Medulla oblongata (tissue), 1 donor: Measurements from ENCODE around the gene ABHD3.
A peak's percentile ranks its signal among the peaks of the same experiment; 100 is the strongest.
"Not testable (repeated sequence)": the region's sequence is repeated elsewhere in the genome, so short reads cannot be mapped to it uniquely, and the experiment has no call there.

Experiments
- DNase-seq: peaks from one replicate; pipeline ENCODE4 v3.0.0-alpha.2; 2015; ENCODE audit errors: extremely low spot score

ABHD3 gene

DNA sequence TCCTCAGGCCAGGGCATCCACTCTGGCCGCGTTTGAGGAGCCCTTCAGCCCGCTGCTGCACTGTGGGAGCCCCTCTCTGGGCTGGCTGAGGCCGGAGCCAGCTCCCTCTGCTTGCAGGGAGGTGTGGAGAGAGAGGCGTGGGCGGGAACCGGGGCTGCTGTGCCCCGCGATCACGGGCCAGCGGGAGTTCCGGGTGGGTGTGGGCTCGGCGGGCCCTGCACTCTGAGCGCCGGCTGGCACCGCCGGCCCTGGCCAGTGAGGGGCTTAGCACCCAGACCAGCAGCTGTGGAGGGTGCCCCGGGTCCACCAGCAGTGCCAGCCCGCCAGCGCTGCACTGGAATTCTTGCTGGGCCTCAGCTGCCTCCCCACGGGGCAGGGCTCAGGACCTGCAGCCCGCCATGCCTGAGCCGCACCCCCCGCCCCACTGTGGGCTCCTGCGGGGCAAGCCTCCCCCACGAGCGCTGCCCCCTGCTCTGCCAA is 1.9 kb upstream of the ABHD3 start:
- no peak for DNase-seq

DNA sequence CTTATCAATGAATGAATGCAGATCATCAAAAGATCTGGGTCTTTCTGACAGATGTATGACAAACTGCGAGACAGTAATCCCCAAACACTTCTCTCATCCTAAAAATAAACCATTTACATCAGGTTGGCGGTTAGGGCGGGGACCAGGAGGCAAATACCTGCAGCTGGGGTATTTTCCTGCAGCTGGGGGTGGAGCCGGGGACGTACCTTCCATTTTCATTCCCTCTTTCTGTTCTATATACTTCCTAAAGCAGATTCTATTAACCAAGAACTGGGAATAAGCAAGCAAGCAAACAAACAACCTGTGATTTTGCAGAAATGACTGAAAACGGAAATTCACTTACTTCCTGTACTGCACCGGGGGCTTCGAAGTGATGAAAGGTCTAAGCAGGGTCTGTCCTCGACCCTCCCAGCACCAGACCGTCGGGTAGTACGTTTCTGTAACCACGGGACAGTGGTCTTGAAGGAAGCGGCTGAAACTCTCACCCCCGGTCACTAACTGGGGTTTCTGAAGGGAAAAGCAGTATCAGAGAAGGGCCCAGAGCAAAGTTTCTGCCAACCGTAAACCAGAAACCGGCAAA is 1.2 kb downstream of the ABHD3 start:
- peak; percentile 38 for DNase-seq

DNA sequence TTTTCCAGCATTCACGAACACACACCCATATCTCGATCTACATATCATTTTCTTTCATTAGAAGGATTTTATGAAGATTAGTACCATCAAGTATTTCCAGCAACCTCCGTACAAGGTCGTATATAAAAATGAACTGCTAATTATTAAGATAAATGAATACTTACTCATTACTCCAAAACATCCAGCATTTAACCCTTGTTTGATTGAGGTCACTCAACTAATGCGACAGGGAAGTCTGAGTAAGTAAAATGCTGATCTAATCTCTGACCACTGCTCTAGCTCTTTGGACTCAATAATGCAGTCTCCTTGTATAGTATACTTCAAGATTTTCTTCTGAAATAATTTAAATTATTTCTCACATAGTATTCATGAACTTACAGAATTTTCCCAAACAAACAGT is 2.0 kb downstream of the ABHD3 start:
- DNase-seq: no peak

DNA sequence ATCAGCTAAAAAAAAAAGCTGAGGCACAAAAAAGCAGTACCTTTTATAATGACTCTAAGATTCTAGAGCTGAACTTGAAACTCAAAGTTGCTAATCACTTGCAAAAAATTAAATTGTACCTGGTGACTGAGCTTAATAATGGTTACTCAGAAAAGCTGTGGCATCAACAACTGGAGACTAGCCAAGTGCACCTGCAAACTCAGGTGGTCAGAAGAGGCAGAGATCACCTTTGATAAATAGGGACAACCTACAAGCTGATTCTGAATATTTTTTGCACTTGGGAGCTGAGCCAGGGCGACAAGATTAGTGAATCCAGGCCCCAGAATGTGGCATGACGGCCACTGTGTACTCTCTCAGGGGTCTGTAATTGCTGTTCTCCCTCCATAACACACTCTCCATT is 3.0 kb downstream of the ABHD3 start:
- no peak for DNase-seq

GRCh38 chr18:21700528-21701075 is 4.0 kb downstream of the ABHD3 start:
- no peak for DNase-seq

GRCh38 chr18:21693322-21693721 is 11.3 kb downstream of the ABHD3 start:
- DNase-seq: no peak

GRCh38 chr18:21689736-21690135 is 14.8 kb downstream of the ABHD3 start:
- DNase-seq: no peak

DNA sequence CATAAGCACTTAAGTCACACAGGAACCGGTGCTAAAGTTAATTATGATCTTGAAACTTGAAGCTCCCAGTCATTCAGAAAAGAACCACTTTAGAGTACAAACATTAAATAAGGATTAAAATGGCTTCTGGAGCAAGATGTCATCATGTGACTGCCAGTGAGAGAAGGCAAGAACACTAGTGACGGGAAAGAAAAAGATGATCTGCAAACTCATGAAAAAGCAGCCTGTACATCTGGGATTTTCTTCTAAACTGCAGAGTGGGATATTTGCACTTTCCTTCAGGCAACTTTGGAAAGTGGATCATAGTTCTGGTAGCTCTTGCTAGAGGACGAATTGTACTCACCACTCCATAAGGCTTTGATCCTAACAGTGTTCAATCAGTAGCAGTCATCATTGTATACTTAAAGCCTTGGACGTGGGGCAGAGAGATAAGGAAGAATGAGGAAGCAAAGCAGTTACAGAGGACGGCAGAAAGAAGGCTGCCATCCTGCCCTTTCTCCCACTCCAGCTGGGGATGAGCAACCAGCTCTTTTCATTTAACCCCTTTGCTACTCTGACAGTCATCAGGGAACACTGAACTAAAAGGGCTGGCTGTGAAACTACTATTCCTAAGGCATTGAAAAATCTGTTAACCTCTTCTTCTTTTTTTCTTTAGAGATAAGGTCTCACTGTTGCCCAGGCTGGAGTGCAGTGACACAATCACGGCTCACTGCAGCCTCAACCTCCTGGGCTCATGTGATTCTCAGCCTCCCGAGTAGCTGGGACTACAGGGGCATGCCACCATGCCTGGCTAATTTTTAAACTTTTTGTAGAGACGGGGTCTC is 18.1 kb downstream of the ABHD3 start:
- DNase-seq: no peak

- not testable (repeated sequence) for DNase-seq
Observed at GRCh38 chr18:21685556-21685981, 19.0 kb downstream of the ABHD3 start.

GRCh38 chr18:21684731-21685130 is 19.8 kb downstream of the ABHD3 start:
- DNase-seq: no peak

- DNase-seq: peak; percentile 77
Observed at GRCh38 chr18:21682371-21683051, 22.1 kb downstream of the ABHD3 start.

- no peak for DNase-seq
Observed at GRCh38 chr18:21680161-21680560, 24.4 kb downstream of the ABHD3 start.

GRCh38 chr18:21678859-21679258 is 25.7 kb downstream of the ABHD3 start:
- DNase-seq: no peak

GRCh38 chr18:21675354-21675753 is 29.2 kb downstream of the ABHD3 start:
- DNase-seq: not testable (repeated sequence)

GRCh38 chr18:21672521-21673267 is 31.9 kb downstream of the ABHD3 start:
- peak; percentile 18 for DNase-seq

- no peak for DNase-seq
Observed at GRCh38 chr18:21669736-21670285, 34.8 kb downstream of the ABHD3 start.

- no peak for DNase-seq
Observed at GRCh38 chr18:21664069-21664468, 40.5 kb downstream of the ABHD3 start.

- DNase-seq: no peak
Observed at GRCh38 chr18:21663578-21663977, 41.0 kb downstream of the ABHD3 start.

DNA sequence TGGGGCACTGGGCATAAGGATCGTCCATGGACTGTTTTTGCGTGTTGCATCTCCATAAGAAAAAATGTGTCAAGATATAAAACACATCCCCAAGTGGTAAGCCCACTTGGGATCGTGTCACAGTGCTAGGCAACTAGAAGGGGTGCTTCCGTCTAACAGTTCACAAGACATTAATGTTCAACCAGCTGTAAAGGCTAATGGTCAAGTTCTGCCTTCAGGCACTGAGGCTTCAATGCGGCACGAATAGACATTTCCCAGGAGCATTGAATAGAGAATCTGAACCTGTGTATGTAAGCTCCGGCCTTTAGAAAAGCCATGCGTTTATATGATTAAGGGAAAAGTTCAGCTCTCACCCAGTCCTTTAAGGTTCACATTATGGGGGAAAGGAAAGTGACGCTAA is 42.0 kb downstream of the ABHD3 start:
- no peak for DNase-seq

DNA sequence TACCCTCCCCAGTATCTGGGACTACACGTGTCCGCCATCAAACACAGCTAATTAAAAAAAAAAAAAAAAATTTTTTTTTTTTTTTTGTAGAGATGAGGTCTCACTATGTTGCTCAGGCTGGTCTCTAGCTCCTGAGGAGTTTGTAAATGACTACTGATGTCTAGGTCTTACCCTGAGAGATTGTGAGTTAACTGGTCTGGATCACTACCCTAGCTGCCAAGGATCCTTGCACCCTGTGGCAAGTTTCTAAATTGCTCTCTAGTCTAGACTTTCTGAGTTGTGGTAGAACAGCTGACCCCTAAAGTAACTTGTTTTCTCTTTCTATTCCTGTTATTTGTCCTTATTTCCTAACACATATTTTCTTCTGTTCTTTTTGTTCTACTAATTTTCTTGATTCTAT is 44.5 kb downstream of the ABHD3 start:
- DNase-seq: no peak

DNA sequence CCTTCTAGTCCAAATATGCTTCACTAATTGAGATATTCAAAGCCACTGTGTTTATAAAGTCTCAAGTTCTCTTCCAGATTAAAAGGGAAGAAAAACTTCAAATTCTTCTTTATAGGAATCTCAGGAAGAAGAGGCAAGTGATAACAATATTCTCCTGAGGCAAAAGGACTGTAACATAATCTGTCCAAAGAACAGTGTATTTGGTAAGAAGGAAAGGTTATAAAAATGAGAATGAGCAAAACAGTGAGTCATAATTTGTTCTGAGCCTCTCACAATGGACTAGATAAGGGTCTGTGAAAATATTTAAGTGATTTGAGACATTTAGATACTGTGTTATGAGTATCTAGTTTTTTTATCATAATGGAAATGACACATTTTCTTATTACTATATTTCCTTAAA is 48.2 kb downstream of the ABHD3 start:
- DNase-seq: no peak
